ENCODE measurements around the gene PDE9A. TPM values are rescaled to one million over a fixed set of nuclear protein-coding genes. Genes with fewer than 3 reads are reported as not detected.

PDE9A gene
- total and polyA plus RNA-seq, 2 experiments from 2014 or later: 26.5 to 31.1 TPM

- TF ChIP-seq ZNF462 (CRISPR knock-in tag; IDR thresholded peaks at IDR 0.05): no peak
- no peak for TF ChIP-seq NANOG (IDR thresholded peaks at IDR 0.05; ENCODE audit: borderline replicate concordance)
- TF ChIP-seq ZNF331 (CRISPR knock-in tag; IDR thresholded peaks at IDR 0.05; ENCODE audit: low read depth): no peak
- no peak for TF ChIP-seq CREB1 (CRISPR knock-in tag; IDR thresholded peaks at IDR 0.05; ENCODE audit: low read depth)
- TF ChIP-seq POLR2AphosphoS5 (IDR thresholded peaks at IDR 0.05; ENCODE audit: low read depth): no peak
- no peak for TF ChIP-seq JUNB (IDR thresholded peaks at IDR 0.05; ENCODE audit: unreplicated experiment)
- TF ChIP-seq CTCF (conservative IDR thresholded peaks at IDR 0.05; ENCODE audit: low read depth in 2 of 2): no peak
- no peak for TF ChIP-seq REST (IDR thresholded peaks at IDR 0.05; ENCODE audit: unreplicated experiment)
- TF ChIP-seq EZH2phosphoT487 (IDR thresholded peaks at IDR 0.05; ENCODE audit: unreplicated experiment): no peak
Observed at GRCh38 chr21:42721341-42721824, 68.0 kb downstream of the PDE9A start (continued).
